ENCODE results near the gene ARFGAP3. TPM values are rescaled to one million over a fixed set of nuclear protein-coding genes. Genes with fewer than 3 reads are reported as not detected.

Gene ARFGAP3
- total RNA-seq, 6 donors from 2014 or later: 25.9 to 60.8 (median 41.9) TPM

GRCh38 chr22:42799461-42800405, 57.3 kb downstream of the ARFGAP3 start:
- Histone ChIP-seq H3K4me3 (no peak overlapping the region), H3K4me1 (peaks cover 14 to 19% (median 16%) of the 10 kb centered on the region in 4 donors), H3K36me3 (peaks cover 0 to 82% (median 48%) of the 10 kb centered on the region in 4 donors), H3K9me3 (no peaks in the 10 kb centered on the region), H3K27ac (peak overlapping the region in 2 of 4 donors; percentile 17 to 26), H3K27me3 (no peaks in the 10 kb centered on the region)
- no peak for DNase-seq
- TF ChIP-seq POLR2AphosphoS5 (IDR thresholded peaks at IDR 0.05): no peak
- no peak for TF ChIP-seq POLR2A (IDR thresholded peaks at IDR 0.05)
- TF ChIP-seq CTCF (IDR thresholded peaks at IDR 0.05): no peak
- TF ChIP-seq EP300 (IDR thresholded peaks at IDR 0.05): no peak
- ATAC-seq (ENCODE audit: low FRiP score in 2 of 2): no peak
- 89 to 91% methylated on average over 4 to 8 of the region's 8 CpGs for WGBS, 2 donors

GRCh38 chr22:42799061-42799460, 58.0 kb downstream of the ARFGAP3 start:
- WGBS, 2 donors: 97 to 100% methylated on average over 8 of the region's 10 CpGs
- no peak for ATAC-seq (ENCODE audit: low FRiP score in 2 of 2)
- Histone ChIP-seq H3K9me3 (no peaks in the 10 kb centered on the region), H3K36me3 (peaks cover 0 to 84% (median 51%) of the 10 kb centered on the region in 4 donors), H3K27me3 (no peaks in the 10 kb centered on the region), H3K4me3 (no peak overlapping the region), H3K27ac (no peak overlapping the region), H3K4me1 (peaks cover 9 to 14% (median 13%) of the 10 kb centered on the region in 4 donors)
- no peak for DNase-seq
- no peak for TF ChIP-seq CTCF (IDR thresholded peaks at IDR 0.05)
- TF ChIP-seq POLR2AphosphoS5 (IDR thresholded peaks at IDR 0.05): no peak
- TF ChIP-seq EP300 (IDR thresholded peaks at IDR 0.05): no peak
- no peak for TF ChIP-seq POLR2A (IDR thresholded peaks at IDR 0.05)

- H3K4me3 ChIP-seq: no peak overlapping the region
- H3K27ac ChIP-seq: peak overlapping the region in 2 of 4 donors; percentile 37 to 74
- DNase-seq (no peak), ATAC-seq (ENCODE audit: low FRiP score in 2 of 2) (no peak)
- no peak for TF ChIP-seq POLR2A (IDR thresholded peaks at IDR 0.05)
- TF ChIP-seq EP300 (IDR thresholded peaks at IDR 0.05): no peak
- TF ChIP-seq CTCF (IDR thresholded peaks at IDR 0.05): no peak
- TF ChIP-seq POLR2AphosphoS5 (IDR thresholded peaks at IDR 0.05): no peak
- WGBS, 2 donors: 46 to 50% methylated on average over 5 of the region's 5 CpGs
- peaks cover 0 to 74% (median 43%) of the 10 kb centered on the region in 4 donors for H3K36me3 ChIP-seq
- H3K27me3 ChIP-seq: no peaks in the 10 kb centered on the region
- H3K4me1 ChIP-seq: peaks cover 0 to 7% (median 3%) of the 10 kb centered on the region in 4 donors
- no peaks in the 10 kb centered on the region for H3K9me3 ChIP-seq
These were observed 60.1 kb downstream of the ARFGAP3 start for GRCh38 chr22:42797011-42797410.

GRCh38 chr22:42796081-42796480, 61.0 kb downstream of the ARFGAP3 start:
- H3K27me3 ChIP-seq: no peaks in the 10 kb centered on the region
- ATAC-seq (ENCODE audit: low FRiP score in 2 of 2) (no peak), DNase-seq (no peak)
- H3K4me3 ChIP-seq: no peak overlapping the region
- 80 to 85% methylated on average over 12 of the region's 12 CpGs for WGBS, 2 donors
- no peaks in the 10 kb centered on the region for H3K9me3 ChIP-seq
- TF ChIP-seq POLR2AphosphoS5 (IDR thresholded peaks at IDR 0.05) (no peak), POLR2A (IDR thresholded peaks at IDR 0.05) (no peak), EP300 (IDR thresholded peaks at IDR 0.05) (no peak), CTCF (IDR thresholded peaks at IDR 0.05) (no peak)
- H3K27ac ChIP-seq: peak overlapping the region in 2 of 4 donors; percentile 37 to 74
- H3K36me3 ChIP-seq: peaks cover 0 to 65% (median 36%) of the 10 kb centered on the region in 4 donors
- H3K4me1 ChIP-seq: peaks cover 3 to 7% (median 4%) of the 10 kb centered on the region in 4 donors

All from upper lobe of left lung (tissue), 6 donors.